Smooth muscle cell (in vitro differentiated cells): ENCODE results near the gene RNF181. TPM values are rescaled to one million over a fixed set of nuclear protein-coding genes. Genes with fewer than 3 reads are reported as not detected.

Source experiments
- DNase-seq: peaks from one replicate; lab custom pipeline; 2025; ENCODE audit not compliant: unreplicated experiment; lab: John Stamatoyannopoulos, UW
- H2AFZ ChIP-seq: fragments of 200-600 bp; sonication (generic); 2 replicates; pipeline ENCODE4 v1.6.0; 2016; ENCODE audit warnings: antibody characterized with exemption, low read depth, mild to moderate bottlenecking
- H3F3A ChIP-seq: fragments of 200-600 bp; sonication (generic); 2 replicates; pipeline ENCODE4 v1.6.0; 2017; ENCODE audit warnings: antibody characterized with exemption, low read depth
- H3K27ac ChIP-seq: fragments of 200-600 bp; sonication (generic); 2 replicates; pipeline ENCODE4 v1.5.1; 2016; ENCODE audit warnings: low read depth, mild to moderate bottlenecking
- H3K27me3 ChIP-seq: fragments of 200-600 bp; sonication (generic); 2 replicates; pipeline ENCODE4 v1.6.1; 2016; ENCODE audit warnings: low read depth, mild to moderate bottlenecking
- H3K36me3 ChIP-seq: fragments of 200-600 bp; sonication (generic); 2 replicates; pipeline ENCODE4 v1.5.1; 2016; ENCODE audit warnings: low read depth
- H3K4me1 ChIP-seq: fragments of 200-600 bp; sonication (generic); 2 replicates; pipeline ENCODE4 v1.5.1; 2016; ENCODE audit warnings: low read depth
- H3K4me2 ChIP-seq: fragments of 200-600 bp; sonication (generic); 2 replicates; pipeline ENCODE4 v1.6.0; 2016; ENCODE audit warnings: mild to moderate bottlenecking
- H3K4me3 ChIP-seq: fragments of 200-600 bp; sonication (generic); 2 replicates; pipeline ENCODE4 v1.5.1; 2016; ENCODE audit warnings: mild to moderate bottlenecking
- H3K79me2 ChIP-seq: fragments of 200-600 bp; sonication (generic); 2 replicates; pipeline ENCODE4 v1.6.0; 2016; ENCODE audit warnings: low read depth, mild to moderate bottlenecking
- H3K9ac ChIP-seq: fragments of 200-600 bp; sonication (generic); 2 replicates; pipeline ENCODE4 v1.6.0; 2016; ENCODE audit warnings: low read depth
- H3K9me3 ChIP-seq: fragments of 200-600 bp; sonication (generic); replicated peaks from 2 replicates; pipeline ENCODE4 v1.5.1; 2016; ENCODE audit warnings: low read depth
- H4K20me1 ChIP-seq: fragments of 200-600 bp; sonication (generic); 2 replicates; pipeline ENCODE4 v1.6.0; 2016; ENCODE audit warnings: low read depth
- CTCF ChIP-seq: fragments of 200-600 bp; sonication (generic); IDR thresholded peaks from 2 replicates; pipeline ENCODE4 v1.5.1; 2017; ENCODE audit warnings: borderline replicate concordance, mild to moderate bottlenecking, antibody characterized with exemption; ENCODE audit not compliant: insufficient read depth, poor library complexity, severe bottlenecking
- WGBS: methylation state at CpG from one replicate; pipeline ENCODE4 v1.1.7; 2016; ENCODE audit warnings: low lambda C conversion rate; 5-methylcytosine and 5-hydroxymethylcytosine counted together
- polyA plus RNA-seq: library from polyadenylated mRNA; unstranded; fragments of >200 nt; fragmentation: Nextera tagmentation; extraction: Ambion mirVana; gene quantifications from 2 replicates; pipeline ENCODE4 v1.2.1, GENCODE V29; 2016
- total RNA-seq: library from RNA; depleted of rRNA; stranded (reverse); fragments of >200 nt; gene quantifications from 2 replicates; pipeline ENCODE4 v1.2.3, GENCODE V29; 2014

Gene RNF181
- total and polyA plus RNA-seq, 2 experiments from 2014 or later: 195 to 316 TPM

GRCh38 chr2:85577386-85578242 is 17.9 kb upstream of the RNF181 start, which contains the start of gene VAMP8:
TSS of gene VAMP8 (plus strand) at chr2:85577586. CDS start at chr2:85577647, 61 bp downstream.
- H3K4me2 ChIP-seq: peak within 1 kb of the TSS; percentile 84
- H3K4me1 ChIP-seq: peaks cover 19% of the 10 kb centered on the region
- peaks cover 9% of the 10 kb centered on the region for H3F3A ChIP-seq
- H3K79me2 ChIP-seq: no peaks in the 10 kb centered on the region
- WGBS: 18% methylated on average over 19 of the region's 19 CpGs
- H3K27ac ChIP-seq: peak within 1 kb of the TSS; percentile 67
- peak within 1 kb of the TSS; percentile 39 for H3K9ac ChIP-seq
- H4K20me1 ChIP-seq: no peaks in the 10 kb centered on the region
- TF ChIP-seq CTCF: no peak
- no peaks in the 10 kb centered on the region for H3K36me3 ChIP-seq
- H3K9me3 ChIP-seq: no peaks in the 10 kb centered on the region
- no peak for DNase-seq
- no peaks in the 10 kb centered on the region for H3K27me3 ChIP-seq
- peak within 1 kb of the TSS; percentile 84 for H2AFZ ChIP-seq
- peak within 1 kb of the TSS; percentile 55 for H3K4me3 ChIP-seq

- WGBS: 47% methylated on average over 19 of the region's 19 CpGs
- peaks cover 19% of the 10 kb centered on the region for H3K4me1 ChIP-seq
- H4K20me1 ChIP-seq: no peaks in the 10 kb centered on the region
- no peaks in the 10 kb centered on the region for H3K36me3 ChIP-seq
- H2AFZ ChIP-seq: peak overlapping the region; percentile 84
- no peak for TF ChIP-seq CTCF
- no peaks in the 10 kb centered on the region for H3K27me3 ChIP-seq
- peak overlapping the region; percentile 84 for H3K4me2 ChIP-seq
- no peaks in the 10 kb centered on the region for H3K9me3 ChIP-seq
- peaks cover 9% of the 10 kb centered on the region for H3F3A ChIP-seq
- H3K9ac ChIP-seq: peak overlapping the region; percentile 39
- H3K79me2 ChIP-seq: no peaks in the 10 kb centered on the region
- H3K4me3 ChIP-seq: peak overlapping the region; percentile 55
- H3K27ac ChIP-seq: peak overlapping the region; percentile 67
- no peak for DNase-seq
Measured at GRCh38 chr2:85578243-85579180, 17.0 kb upstream of the RNF181 start.

- Histone ChIP-seq H3K4me1 (peaks cover 19% of the 10 kb centered on the region), H3K79me2 (no peaks in the 10 kb centered on the region), H3K4me3 (peak overlapping the region; percentile 55), H3K9me3 (no peaks in the 10 kb centered on the region), H3K27me3 (no peaks in the 10 kb centered on the region), H3K27ac (peak overlapping the region; percentile 67), H3K36me3 (no peaks in the 10 kb centered on the region), H3K4me2 (peak overlapping the region; percentile 84), H4K20me1 (no peaks in the 10 kb centered on the region), H3K9ac (no peak overlapping the region), H2AFZ (peak overlapping the region; percentile 20), H3F3A (peaks cover 9% of the 10 kb centered on the region)
- 42% methylated on average over 6 of the region's 6 CpGs for WGBS
- no peak for DNase-seq
- TF ChIP-seq CTCF: no peak
Measured at GRCh38 chr2:85579266-85579935, 16.1 kb upstream of the RNF181 start.
